HG02970 (cell line): Measurements from ENCODE around the gene ENPP1.

ENCODE experiments used
- ATAC-seq: cut with Tn5 transposase; IDR thresholded peaks from one replicate; pipeline ENCODE4 v1.9.1; 2021; ENCODE audit warnings: mild to moderate bottlenecking, moderate library complexity, moderate number of reproducible peaks; ENCODE audit not compliant: unreplicated experiment, low FRiP score

ENPP1 gene

DNA sequence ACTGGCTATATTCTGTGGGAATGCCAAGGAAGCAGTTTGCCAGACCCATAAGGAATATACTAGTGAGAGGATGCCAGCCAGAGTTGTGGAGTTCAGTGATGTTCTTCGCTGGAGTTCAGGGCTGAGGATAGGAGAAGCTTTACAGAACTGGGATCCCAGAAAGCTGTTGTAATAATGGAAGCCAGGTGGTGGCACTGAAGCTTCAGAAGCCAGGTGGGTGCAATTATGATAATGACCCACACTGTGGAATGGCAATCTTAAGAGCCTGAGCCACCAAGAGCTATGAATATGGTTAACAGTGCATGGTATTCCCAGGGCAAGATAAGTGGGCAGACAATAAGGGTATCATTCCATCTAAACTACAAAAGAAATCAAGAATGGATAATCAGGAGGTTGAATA, 25.1 kb upstream of the ENPP1 start:
- ATAC-seq = no peak

DNA sequence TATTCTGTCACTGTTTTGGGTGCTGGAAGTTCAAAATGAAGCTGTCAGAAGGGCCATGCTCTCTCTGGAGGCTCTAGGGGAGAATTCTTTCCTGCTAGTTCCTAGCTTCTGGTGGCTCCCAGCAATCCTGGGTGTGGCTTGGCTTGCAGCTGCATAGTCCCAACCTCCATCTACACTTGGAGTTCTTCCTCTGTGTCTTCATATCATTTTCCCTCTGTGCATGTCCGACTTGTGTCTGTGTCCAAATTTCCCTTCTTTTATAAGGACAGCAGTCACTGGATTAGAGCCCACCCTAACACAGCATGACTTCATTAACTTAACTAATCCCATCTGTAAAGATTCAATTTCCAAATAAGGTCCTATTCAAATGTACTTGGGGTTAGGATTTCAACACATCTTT, 23.3 kb upstream of the ENPP1 start:
- no peak for ATAC-seq

DNA sequence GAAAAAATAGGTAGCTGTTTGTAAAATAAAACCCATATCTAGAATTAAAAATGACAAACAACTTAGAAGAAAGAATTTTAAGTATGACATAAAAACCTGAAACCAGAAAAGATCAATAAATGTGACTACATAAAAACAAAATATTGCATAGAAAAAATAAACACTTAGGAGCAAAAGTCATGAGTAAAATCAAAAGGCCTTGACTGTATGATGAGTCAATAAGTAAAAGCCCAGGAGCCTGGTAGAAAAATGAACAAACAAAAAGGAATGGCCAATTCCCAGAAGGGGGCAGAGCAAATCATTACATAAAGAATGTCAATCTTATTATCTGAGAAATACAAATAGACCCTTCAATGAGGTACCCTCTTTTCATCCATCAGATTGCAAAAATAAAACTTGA, 20.7 kb upstream of the ENPP1 start:
- no peak for ATAC-seq

DNA sequence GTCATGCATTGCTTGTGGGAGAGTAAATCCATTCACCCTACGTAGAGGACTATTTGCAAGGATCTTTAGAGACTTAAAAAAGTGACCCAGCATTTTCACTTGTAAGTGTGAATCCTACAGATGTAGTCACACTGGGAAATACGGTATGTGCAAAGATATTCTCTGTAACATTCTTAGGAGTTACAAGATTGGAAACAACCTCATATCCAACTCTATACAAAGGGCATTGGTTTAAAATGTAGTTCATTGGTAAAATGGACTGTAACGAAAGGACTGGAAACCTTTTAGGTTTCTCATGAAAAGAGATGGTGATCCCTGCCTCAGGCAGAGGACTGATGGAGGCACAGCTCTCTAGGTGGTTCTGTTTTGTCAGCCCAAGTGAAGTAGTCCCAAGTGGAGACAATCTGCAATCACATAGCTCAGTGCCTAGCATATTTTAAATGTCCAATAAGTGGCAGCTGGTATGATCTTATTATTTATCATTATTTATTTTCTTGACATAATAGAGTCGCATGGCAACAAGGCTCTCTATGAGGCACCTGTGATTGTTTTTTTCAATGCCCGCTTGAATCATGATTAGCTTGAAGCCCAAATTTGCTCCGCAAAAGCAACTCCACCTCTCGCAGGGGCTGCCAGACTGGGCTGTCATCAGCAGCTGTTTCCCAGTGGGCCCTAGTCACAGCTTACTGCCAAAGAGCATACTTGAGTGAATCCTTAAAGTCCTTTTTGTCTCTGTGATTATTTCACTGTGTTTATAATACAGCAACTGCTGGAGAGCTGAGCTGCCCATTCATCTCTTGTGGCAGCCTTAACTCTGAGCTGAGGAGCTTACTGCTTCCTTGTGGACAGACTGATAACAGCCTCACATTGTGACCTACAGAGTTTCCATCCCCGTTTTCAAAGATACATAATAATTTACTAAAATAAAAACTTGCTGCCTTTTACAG, 19.8 kb upstream of the ENPP1 start:
- ATAC-seq = no peak

DNA sequence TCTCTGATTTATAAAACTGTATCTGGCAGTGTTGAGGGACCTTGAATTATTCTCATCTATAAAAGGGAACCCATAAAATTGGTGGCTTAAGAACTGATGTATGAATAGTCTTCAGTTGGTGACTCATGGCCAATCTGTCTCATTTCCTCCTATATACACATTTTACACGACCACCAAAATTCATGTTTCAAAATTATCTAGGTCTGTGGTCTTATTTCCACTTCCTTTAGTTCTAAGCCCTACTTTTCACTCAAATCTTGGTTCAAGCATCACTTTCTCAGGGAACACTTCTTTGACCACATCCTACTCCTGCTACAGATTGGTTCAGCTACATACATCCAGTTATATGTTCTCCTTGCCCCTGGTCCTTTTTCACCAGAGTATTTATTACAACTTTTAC, 18.6 kb upstream of the ENPP1 start:
- ATAC-seq = no peak

DNA sequence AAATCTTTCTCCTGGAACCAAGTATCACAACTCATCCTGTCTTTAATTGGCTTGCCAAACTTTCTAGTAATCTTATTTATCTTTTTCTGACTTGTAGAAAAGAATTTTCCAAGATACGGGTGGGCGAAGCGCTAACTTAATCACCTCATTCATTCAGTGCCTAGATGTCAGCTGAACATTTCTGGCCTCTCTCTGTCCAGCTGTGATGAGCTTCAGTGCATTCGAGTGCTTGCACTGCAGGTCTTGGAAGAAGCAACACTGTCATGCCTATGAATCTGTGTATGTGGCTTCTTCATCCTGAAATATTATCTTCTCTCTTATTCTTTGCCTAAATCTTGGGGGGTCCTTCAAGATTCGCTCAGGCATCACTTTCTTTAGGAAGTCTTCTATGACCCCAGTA, 16.3 kb upstream of the ENPP1 start:
- no peak for ATAC-seq

DNA sequence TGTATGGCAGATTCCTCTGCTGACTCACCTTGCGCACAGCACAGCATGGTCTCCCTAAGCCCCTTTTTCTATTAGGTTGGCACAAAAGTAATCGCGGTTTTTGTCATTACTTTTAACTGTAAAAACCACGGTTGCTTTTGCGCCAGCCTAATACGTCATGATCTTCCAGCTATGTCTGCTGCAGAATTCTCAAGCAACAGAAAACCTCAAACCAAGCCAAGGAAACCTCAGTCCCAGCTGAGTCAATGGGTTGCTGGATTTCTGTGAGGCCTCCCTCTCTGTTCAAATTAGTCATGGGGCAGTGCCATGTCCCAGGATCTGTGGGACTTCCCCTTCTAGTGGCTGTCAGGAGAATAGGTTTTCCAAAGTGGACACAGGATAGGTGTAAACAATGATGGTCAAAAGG, 15.7 kb upstream of the ENPP1 start:
- no peak for ATAC-seq

DNA sequence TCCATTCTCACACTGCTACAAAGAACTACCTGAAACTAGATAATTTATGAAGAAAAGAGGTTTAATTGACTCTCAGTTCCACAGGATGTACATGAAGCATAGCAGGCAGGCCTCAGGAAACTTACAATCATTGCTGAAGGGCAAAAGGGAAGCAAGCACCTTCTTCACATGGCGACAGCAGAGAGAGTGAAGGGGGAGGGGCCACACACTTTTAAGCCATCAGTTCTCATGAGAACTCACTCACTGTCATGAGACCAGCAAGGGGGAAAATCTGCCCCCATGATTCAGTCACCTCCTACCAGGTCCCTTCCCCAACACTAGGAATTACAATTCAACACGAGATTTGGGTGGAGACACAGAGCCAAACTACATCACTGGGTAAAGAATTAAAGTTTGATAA, 12.5 kb upstream of the ENPP1 start:
- no peak for ATAC-seq

DNA sequence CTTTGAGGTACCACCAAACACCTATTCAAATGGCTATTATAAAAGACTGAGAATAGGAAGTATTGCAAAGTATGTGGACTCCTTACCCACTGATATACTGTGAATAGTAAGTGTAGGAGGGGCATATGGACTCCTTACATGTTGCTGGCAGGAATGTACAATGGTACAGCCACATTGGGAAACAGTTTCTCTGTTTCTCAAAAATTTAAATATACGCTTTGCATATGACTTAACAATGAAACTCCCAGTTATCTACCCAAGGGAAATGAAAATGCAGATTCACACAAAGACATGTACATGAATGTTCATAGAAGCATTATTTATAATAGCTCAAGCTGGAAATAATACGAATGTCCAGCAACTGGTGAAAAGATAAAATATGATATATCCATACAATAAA, 5.5 kb upstream of the ENPP1 start:
- ATAC-seq = no peak

DNA sequence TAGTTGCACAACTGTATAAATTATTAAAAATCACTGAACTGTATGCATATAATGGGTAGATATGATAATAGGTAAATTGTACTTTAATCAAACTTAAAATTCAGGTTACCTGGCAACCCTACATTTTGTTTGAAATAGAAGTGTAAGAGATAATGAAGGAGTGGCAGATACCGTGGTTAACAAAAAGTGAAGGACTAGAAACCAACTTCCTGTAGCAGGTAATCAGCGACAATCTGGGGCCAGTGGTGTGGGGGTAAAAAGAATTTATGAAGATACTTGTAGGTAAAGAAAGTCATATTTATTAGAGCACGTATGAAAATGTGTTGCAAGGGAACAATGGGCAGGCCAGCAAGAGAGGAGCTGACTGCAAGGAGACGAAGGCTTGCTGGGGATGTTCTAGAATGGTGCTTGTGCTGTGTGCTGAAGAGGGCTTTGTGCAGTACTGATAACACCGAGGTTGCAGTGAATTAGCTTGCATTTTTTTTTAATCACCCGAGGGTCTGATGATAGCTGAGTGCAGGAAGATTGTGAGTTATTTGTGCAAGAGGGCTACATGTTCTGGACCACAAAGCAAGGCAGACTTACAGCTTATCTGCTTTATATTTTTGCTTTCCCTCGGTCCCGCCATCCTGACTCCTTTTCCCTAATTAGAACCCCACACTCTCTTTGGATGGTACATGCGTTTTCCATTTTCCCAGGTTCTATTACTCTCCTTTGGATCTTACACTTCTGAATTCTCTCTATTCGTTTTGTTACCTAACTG, 4.6 kb upstream of the ENPP1 start:
- no peak for ATAC-seq

DNA sequence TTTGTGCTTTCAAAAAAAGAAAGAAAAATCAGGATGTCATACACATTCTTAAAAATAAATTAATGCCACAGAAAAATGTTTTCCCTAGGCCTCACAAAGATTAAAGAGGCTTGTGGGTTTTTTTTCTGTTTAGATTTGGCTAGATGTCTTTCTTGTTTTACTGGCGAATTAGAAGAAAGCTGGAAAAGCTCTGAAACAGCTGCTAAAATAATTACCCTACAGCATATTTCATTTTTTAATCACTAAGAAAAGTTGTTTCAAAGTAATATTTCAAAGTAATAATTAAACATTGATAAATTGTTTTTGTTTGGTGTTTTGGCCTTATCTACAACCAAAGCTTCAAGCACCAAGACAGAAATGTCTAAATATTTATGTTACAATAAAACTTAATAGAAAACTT, 3.7 kb upstream of the ENPP1 start:
- no peak for ATAC-seq

DNA sequence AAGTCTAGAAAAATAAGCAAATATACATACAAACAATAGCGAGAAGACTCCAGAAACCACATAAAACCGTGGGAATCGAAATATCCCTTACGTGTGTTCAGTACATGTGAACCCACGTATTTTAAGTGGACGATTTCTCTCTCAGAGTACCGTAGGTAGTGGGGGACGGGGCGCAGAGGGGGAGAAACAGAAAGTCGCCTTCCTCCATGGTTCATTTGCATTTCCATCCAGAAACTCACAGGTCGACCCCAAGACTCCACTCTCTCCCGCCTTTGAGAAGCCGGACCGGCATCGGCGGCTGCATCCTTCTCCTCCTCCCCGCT, 538 bp upstream of the ENPP1 start:
- no peak for ATAC-seq

DNA sequence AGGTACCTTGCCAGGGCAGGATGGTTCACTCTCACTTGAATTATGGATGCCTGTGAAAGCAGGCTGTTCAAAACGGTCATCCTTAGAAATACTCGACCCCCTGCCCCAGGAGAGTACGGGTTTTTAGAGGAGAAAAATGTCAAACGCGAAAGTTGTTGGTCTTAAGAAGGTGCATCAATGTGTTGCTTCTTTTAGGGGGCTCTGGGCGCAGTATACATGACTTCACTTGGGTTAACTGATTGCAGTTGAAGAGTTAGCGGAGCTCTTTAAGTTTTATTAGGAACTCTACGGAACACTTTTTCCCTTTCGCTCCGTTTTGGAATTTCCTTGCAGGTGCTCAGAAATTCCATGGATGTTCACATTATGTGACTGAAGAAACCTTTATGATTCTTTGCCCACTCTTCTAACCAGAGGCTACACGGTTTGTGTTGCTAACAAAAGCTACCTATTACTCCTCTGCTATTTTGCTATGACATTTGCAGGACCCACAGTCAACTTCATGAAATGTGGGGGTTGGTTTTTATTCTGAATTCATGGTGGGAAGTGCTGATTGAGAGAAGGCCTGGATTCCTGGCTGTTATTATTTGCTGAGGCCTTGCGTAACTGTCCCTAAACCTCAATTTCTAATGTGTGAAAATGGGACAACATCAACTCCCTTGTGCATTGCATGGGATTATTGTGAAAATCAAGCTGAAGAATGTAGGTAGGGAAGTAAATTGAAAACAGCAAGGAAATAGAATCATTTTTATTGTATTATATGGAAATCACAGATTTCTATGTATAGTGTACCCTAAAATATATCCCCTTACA, 845 bp downstream of the ENPP1 start:
- no peak for ATAC-seq

DNA sequence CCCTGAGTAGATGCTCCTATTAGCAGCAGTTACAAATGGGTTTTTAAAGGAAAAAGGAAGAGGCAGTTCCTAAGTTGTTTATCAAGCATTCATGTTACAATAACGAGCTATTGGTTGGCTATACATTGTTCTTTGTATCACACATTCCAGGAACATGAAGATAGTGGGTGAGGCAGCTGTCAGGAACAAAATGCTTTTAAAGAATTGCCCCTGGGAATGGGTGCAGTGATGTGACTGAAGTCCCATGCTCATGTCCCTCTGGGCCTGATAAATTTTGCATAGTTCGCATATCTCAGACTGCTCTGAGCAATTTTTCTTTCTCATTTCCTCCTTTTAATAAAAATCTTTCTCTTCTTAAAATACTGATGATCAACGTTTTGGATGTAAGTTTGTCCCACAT, 3.7 kb downstream of the ENPP1 start:
- no peak for ATAC-seq

DNA sequence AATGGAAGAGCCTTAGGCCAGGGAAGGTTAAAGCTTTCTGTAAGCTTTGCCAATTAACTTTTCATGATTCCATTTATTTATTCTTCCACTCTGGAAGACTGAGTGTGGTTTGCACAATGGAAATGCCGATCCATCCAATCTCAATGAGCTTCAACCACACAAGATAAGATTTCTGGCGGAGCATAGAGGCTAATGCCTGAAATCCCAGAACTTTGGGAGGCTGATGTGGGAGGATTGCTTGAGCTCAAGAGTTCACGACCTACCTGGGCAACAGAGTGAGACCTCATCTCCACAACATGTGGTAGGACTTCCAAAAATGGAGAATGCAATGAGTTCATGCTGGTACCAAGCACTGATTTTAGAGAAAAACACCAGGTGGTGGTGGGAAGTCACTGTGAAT, 6.2 kb downstream of the ENPP1 start:
- ATAC-seq = no peak

DNA sequence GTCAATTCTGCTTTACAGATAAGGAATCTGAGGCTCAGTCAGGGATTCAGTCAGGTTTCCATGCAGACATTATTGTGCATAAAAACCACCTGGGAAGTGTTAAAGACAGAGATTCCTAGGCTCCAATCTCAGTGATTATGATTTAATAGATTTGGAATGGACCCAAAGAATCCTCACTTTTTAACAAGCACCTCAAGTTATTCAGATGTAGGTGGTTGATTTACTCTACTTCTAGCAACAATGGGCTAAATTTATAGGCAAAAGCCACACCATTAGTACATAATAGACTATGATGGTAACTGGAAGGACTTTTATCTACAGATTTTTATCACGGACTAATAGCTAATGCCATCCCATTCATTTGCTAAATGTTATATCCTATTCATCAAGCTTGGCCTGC, 9.0 kb downstream of the ENPP1 start:
- ATAC-seq = no peak

DNA sequence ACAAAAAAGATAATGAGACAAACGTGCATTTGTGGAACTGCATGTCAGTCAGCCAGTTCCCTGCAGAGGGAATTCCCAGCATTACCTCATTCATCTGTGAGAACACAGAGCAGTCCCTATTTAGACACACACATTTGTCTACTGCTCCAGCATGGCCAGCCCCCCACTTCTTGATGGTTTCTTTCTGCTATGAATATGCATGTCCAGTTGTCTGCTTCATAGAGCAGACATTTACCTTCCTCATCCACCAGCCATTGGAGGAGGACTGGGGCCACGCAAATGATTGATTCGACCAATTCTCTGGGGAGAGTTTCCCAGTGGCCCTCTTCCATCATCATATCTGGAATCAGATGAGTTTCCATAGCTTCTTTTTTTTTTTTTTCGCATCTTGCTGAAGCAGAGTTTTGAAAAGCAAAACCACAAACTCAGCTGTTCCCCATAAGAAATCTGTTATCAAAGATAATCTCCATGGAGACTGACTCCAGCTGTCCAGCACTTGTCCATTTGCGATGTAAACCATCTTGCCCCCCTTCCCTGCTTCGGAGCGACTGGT, 11.8 kb downstream of the ENPP1 start:
- no peak for ATAC-seq

DNA sequence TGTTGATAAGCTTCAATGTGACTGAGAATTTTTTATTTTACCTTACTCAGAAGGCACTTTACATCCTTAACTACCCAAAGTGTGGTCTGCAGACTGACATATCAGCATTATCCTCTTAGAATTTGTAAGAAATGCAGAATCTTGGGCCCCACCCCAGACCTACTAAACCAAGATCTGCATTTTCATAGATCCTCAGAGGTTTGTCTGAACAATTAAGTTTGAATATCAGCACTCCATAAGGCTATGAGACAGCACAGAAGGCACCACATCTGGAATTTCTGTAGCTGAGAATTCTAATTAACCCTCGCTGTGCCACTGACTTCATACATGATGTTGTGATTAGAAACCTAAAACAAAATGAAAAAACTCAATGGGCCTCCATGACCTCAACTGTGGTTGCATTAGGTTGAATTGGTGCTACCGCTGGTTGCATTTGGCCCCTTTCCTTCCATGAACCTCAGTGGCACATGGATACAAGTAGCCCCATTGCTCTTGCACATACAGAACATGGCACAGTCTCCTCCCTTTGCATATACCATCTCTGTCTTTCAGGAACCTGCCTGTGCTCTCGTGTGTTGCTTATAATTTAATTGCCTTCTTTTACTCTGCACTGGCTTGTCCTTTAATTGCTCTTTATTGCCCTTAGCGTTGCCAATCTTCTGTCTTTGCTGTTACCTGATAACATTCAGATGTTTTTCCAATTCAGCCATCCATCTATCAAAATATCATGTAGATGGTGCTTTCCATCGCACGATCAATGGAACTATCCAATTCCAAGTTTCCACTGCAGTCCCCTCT, 13.4 kb downstream of the ENPP1 start:
- no peak for ATAC-seq

DNA sequence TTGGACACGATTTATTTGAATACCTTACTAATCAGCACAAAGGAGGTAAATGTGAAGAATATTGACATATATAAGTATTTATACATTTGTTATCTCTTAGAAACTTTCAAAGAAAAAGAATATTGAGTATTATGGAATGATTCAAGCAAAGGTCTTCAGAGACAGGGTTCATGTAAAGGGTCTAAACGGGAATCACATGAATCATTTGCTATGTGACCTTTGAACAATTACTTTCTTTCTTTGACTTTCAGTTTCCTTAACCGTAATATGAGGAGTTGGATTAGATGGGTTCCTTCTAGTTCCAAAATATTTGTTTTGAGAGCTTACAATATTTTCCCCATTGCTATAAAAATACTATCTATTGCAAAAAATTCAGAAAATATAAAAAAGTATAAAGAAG, 14.3 kb downstream of the ENPP1 start:
- no peak for ATAC-seq

DNA sequence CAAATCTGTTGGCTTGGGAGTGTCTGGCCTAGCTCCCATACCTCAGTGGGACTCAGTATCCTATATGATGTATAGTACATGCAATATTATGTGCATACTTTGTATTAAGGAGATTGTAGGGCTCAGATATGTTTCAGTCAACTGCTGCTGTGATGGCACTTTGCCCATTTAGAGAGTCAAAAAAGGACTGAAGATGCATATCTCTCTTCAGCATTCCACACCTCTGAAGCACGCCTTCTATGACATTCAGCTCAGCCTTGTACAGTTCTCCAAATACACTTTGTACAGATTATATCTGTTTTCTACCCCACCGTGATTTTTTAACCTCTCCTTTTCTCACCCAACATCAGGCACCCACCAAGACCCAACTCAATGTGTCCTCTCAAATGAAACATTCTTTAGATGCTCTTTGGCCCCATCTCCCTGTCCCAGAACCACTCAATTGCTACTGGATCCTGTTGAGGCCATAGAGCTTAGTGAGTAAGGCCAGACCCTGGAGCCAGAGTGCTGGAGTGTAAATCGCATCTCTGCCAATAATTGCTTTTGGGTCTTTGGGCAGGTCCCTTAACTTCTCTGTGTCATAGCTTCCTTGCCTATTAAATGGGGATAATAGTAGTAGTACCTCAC, 15.6 kb downstream of the ENPP1 start:
- no peak for ATAC-seq
